Measurements from ENCODE around the gene SELENOV.

Gene SELENOV

GRCh38 chr19:39533003-39533512, 18.1 kb downstream of the SELENOV start:
- H3K27ac ChIP-seq: no peak overlapping the region
- peak overlapping the region in 9 of 11 experiments; percentile 7 to 49 (median 25); a peak in 10 of 22 replicates for H3K4me2 ChIP-seq
- H4K20me1 ChIP-seq: peaks cover 0 to 25% (median 10%) of the 10 kb centered on the region in 11 experiments; a peak in 14 of 22 replicates
- TF ChIP-seq Cebpa-rat (IDR thresholded peaks at IDR 0.05): no peak
- no peaks in the 10 kb centered on the region for H3K27me3 ChIP-seq
- H3K4me3 ChIP-seq: peak overlapping the region in 9 of 10 experiments; percentile 76 to 97 (median 86); a peak in 12 of 20 replicates
- H3K9ac ChIP-seq: peak overlapping the region in 3 of 11 experiments; percentile 77 to 90 (median 82); a peak in 5 of 22 replicates
- H3K4me1 ChIP-seq: peaks cover 15 to 42% (median 22%) of the 10 kb centered on the region in 10 experiments
- H3K9me3 ChIP-seq (replicated peaks in 1 of 11): no peaks in the 10 kb centered on the region
- H3K36me3 ChIP-seq: peaks cover 0 to 13% (median 0%) of the 10 kb centered on the region in 11 experiments; a peak in 5 of 22 replicates

- TF ChIP-seq Cebpa-rat (IDR thresholded peaks at IDR 0.05): no peak
- no peak overlapping the region for H3K4me3 ChIP-seq
- no peak overlapping the region for H3K4me2 ChIP-seq
- no peak overlapping the region for H3K27ac ChIP-seq
- no peaks in the 10 kb centered on the region for H3K27me3 ChIP-seq
- peaks cover 0 to 32% (median 13%) of the 10 kb centered on the region in 11 experiments; a peak in 15 of 22 replicates for H4K20me1 ChIP-seq
- peaks cover 22 to 50% (median 29%) of the 10 kb centered on the region in 10 experiments for H3K4me1 ChIP-seq
- peak overlapping the region in 1 of 11 experiments; percentile 36; a peak in 1 of 22 replicates for H3K9ac ChIP-seq
- H3K9me3 ChIP-seq (replicated peaks in 1 of 11): no peaks in the 10 kb centered on the region
- peaks cover 0 to 13% (median 0%) of the 10 kb centered on the region in 11 experiments; a peak in 5 of 22 replicates for H3K36me3 ChIP-seq
Measured at GRCh38 chr19:39533791-39534190, 18.9 kb downstream of the SELENOV start.

GRCh38 chr19:39539165-39539517, 24.2 kb downstream of the SELENOV start:
- peak overlapping the region; percentile 80 to 93 (median 89) for H3K27ac ChIP-seq
- H3K4me1 ChIP-seq: peaks cover 21 to 48% (median 36%) of the 10 kb centered on the region in 10 experiments
- H4K20me1 ChIP-seq: peaks cover 0 to 35% (median 13%) of the 10 kb centered on the region in 11 experiments; a peak in 13 of 22 replicates
- TF ChIP-seq Cebpa-rat (IDR thresholded peaks at IDR 0.05): no peak
- H3K9ac ChIP-seq: peak overlapping the region; percentile 89 to 98 (median 93)
- H3K9me3 ChIP-seq (replicated peaks in 1 of 11): no peaks in the 10 kb centered on the region
- peaks cover 0 to 6% (median 0%) of the 10 kb centered on the region in 11 experiments; a peak in 2 of 22 replicates for H3K36me3 ChIP-seq
- H3K4me3 ChIP-seq: peak overlapping the region; percentile 83 to 97 (median 89)
- peak overlapping the region; percentile 81 to 94 (median 85) for H3K4me2 ChIP-seq
- no peaks in the 10 kb centered on the region for H3K27me3 ChIP-seq

GRCh38 chr19:39539518-39540332, 24.8 kb downstream of the SELENOV start, which contains the start of gene EID2:
Gene EID2 (minus strand): TSS chr19:39540161. CDS start chr19:39540079, 82 bp downstream.
- no peak for TF ChIP-seq Cebpa-rat (IDR thresholded peaks at IDR 0.05)
- Histone ChIP-seq H3K27me3 (no peaks in the 10 kb centered on the region), H3K4me2 (peak within 1 kb of the TSS; percentile 81 to 94 (median 85)), H3K9ac (peak within 1 kb of the TSS; percentile 89 to 98 (median 93)), H3K4me3 (peak within 1 kb of the TSS; percentile 83 to 97 (median 89)), H3K36me3 (peaks cover 0 to 6% (median 0%) of the 10 kb centered on the region in 11 experiments; a peak in 2 of 22 replicates), H3K27ac (peak within 1 kb of the TSS; percentile 80 to 93 (median 89)), H3K4me1 (peaks cover 27 to 45% (median 37%) of the 10 kb centered on the region in 10 experiments), H3K9me3 (replicated peaks in 1 of 11) (no peaks in the 10 kb centered on the region), H4K20me1 (peaks cover 0 to 35% (median 13%) of the 10 kb centered on the region in 11 experiments; a peak in 12 of 22 replicates)

GRCh38 chr19:39540333-39540673, 25.4 kb downstream of the SELENOV start:
- Histone ChIP-seq H4K20me1 (peaks cover 0 to 35% (median 13%) of the 10 kb centered on the region in 11 experiments; a peak in 12 of 22 replicates), H3K27ac (no peak overlapping the region; a peak in 2 of 22 replicates), H3K9me3 (replicated peaks in 1 of 11) (no peaks in the 10 kb centered on the region), H3K4me2 (peak overlapping the region in 8 of 11 experiments; percentile 2 to 49 (median 26); a peak in 11 of 22 replicates), H3K36me3 (peaks cover 0 to 6% (median 0%) of the 10 kb centered on the region in 11 experiments; a peak in 2 of 22 replicates), H3K9ac (peak overlapping the region in 7 of 11 experiments; percentile 90 to 98 (median 95); a peak in 8 of 22 replicates), H3K4me3 (peak overlapping the region in 9 of 10 experiments; percentile 83 to 97 (median 89); a peak in 11 of 20 replicates), H3K27me3 (no peaks in the 10 kb centered on the region), H3K4me1 (peaks cover 32 to 49% (median 39%) of the 10 kb centered on the region in 10 experiments)
- no peak for TF ChIP-seq Cebpa-rat (IDR thresholded peaks at IDR 0.05)

- peaks cover 27 to 49% (median 36%) of the 10 kb centered on the region in 10 experiments for H3K4me1 ChIP-seq
- no peaks in the 10 kb centered on the region for H3K9me3 ChIP-seq (replicated peaks in 1 of 11)
- no peak overlapping the region for H3K27ac ChIP-seq
- no peaks in the 10 kb centered on the region for H3K27me3 ChIP-seq
- H3K4me3 ChIP-seq: no peak overlapping the region
- peak overlapping the region in 5 of 11 experiments; percentile 7 to 36 (median 24); a peak in 8 of 22 replicates for H3K4me2 ChIP-seq
- peaks cover 0 to 4% (median 0%) of the 10 kb centered on the region in 11 experiments; a peak in 2 of 22 replicates for H3K36me3 ChIP-seq
- TF ChIP-seq Cebpa-rat (IDR thresholded peaks at IDR 0.05): no peak
- 0 out of 22 replicates have a peak overlapping the region, but pooled peaks of 1 of the 11 experiments have one; percentile 18 for H3K9ac ChIP-seq
- H4K20me1 ChIP-seq: peaks cover 0 to 25% (median 6%) of the 10 kb centered on the region in 11 experiments; a peak in 10 of 22 replicates
Measured at GRCh38 chr19:39542206-39542605, 27.3 kb downstream of the SELENOV start.

- no peak overlapping the region for H3K9ac ChIP-seq
- peaks cover 0 to 13% (median 0%) of the 10 kb centered on the region in 11 experiments; a peak in 7 of 22 replicates for H4K20me1 ChIP-seq
- H3K36me3 ChIP-seq: no peaks in the 10 kb centered on the region
- no peak overlapping the region for H3K27ac ChIP-seq
- no peak overlapping the region for H3K4me3 ChIP-seq
- no peaks in the 10 kb centered on the region for H3K9me3 ChIP-seq (replicated peaks in 1 of 11)
- no peaks in the 10 kb centered on the region for H3K27me3 ChIP-seq
- no peak for TF ChIP-seq Cebpa-rat (IDR thresholded peaks at IDR 0.05)
- H3K4me2 ChIP-seq: peak overlapping the region in 4 of 11 experiments; percentile 22 to 24 (median 23); a peak in 5 of 22 replicates
- peaks cover 20 to 39% (median 29%) of the 10 kb centered on the region in 10 experiments for H3K4me1 ChIP-seq
Measured at GRCh38 chr19:39543477-39543857, 28.5 kb downstream of the SELENOV start.

- peaks cover 13 to 33% (median 23%) of the 10 kb centered on the region in 10 experiments for H3K4me1 ChIP-seq
- peaks cover 0 to 4% (median 0%) of the 10 kb centered on the region in 11 experiments; a peak in 2 of 22 replicates for H4K20me1 ChIP-seq
- no peaks in the 10 kb centered on the region for H3K27me3 ChIP-seq
- H3K27ac ChIP-seq: no peak overlapping the region
- no peak overlapping the region for H3K9ac ChIP-seq
- H3K36me3 ChIP-seq: no peaks in the 10 kb centered on the region
- peak overlapping the region in 8 of 11 experiments; percentile 0 to 24 (median 20); a peak in 7 of 22 replicates for H3K4me2 ChIP-seq
- no peak for TF ChIP-seq Cebpa-rat (IDR thresholded peaks at IDR 0.05)
- H3K9me3 ChIP-seq (replicated peaks in 1 of 11): no peaks in the 10 kb centered on the region
- no peak overlapping the region for H3K4me3 ChIP-seq
Measured at GRCh38 chr19:39544226-39544903, 29.4 kb downstream of the SELENOV start.
